Stomach (tissue), 9 donors: ENCODE measurements around the gene CLDN25. TPM values are rescaled to one million over a fixed set of nuclear protein-coding genes. Genes with fewer than 3 reads are reported as not detected.
"Not testable (repeated sequence)": the region's sequence is repeated elsewhere in the genome, so short reads cannot be mapped to it uniquely, and the experiment has no call there.

Experiments
- DNase-seq, 2 donors: peaks; one replicate each; pipeline versions ENCODE4 v3.0.0 to v3.0.0-alpha.2; 2013 to 2019
- H3K27ac ChIP-seq, 5 donors: fragments of 200-600 bp in 4 of 5; sonication (generic) in 4 of 5; one replicate each; pipeline ENCODE4 v1.5.1; 2013 to 2019; ENCODE audit warnings: mild to moderate bottlenecking in 1 of 5, moderate library complexity in 1 of 5
- H3K27me3 ChIP-seq, 3 donors: fragments of 200-600 bp; sonication (generic); one replicate each; pipeline ENCODE4 v1.5.1; 2017 to 2019; ENCODE audit warnings: mixed run types in 1 of 3
- H3K36me3 ChIP-seq, 4 donors: fragments of 200-600 bp; sonication (generic); 1 replicate in 3 of 4; 2 replicates in 1 of 4; pipeline ENCODE4 v1.5.1; 2016 to 2019
- H3K4me1 ChIP-seq, 4 donors: fragments of 200-600 bp; sonication (generic); one replicate each; pipeline ENCODE4 v1.5.1; 2016 to 2019
- H3K4me3 ChIP-seq, 4 donors: fragments of 200-600 bp; sonication (generic) in 3 of 4; one replicate each; pipeline ENCODE4 v1.5.1; 2016 to 2019; ENCODE audit warnings: mild to moderate bottlenecking in 1 of 4
- H3K9me3 ChIP-seq, 4 donors: fragments of 200-600 bp; sonication (generic); one replicate each; pipeline ENCODE4 v1.5.1; 2016 to 2019
- EP300 ChIP-seq: sonication (generic); formaldehyde crosslinking; IDR thresholded peaks from one replicate; pipeline ENCODE4 v1.6.1; 2017; ENCODE audit warnings: antibody characterized with exemption
- POLR2A ChIP-seq, 4 donors: fragments of 450-650 bp; IDR thresholded peaks; one replicate each; pipeline ENCODE4 v1.6.1; 2016; ENCODE audit warnings: antibody characterized with exemption in 4 of 4, control low read depth in 2 of 4, mild to moderate bottlenecking in 1 of 4, moderate library complexity in 1 of 4
- POLR2AphosphoS5 ChIP-seq, 3 donors: sonication (generic); formaldehyde crosslinking; IDR thresholded peaks; one replicate each; pipeline ENCODE4 v1.6.1; 2016; ENCODE audit warnings: antibody characterized with exemption in 3 of 3
- WGBS, 5 donors: extraction: QIAGEN DNeasy Blood & Tissue Kit in 3 of 5; methylation state at CpG; one replicate each; pipeline versions ENCODE4 v1.1.5 to v1.1.7; 2013 to 2018; 5-methylcytosine and 5-hydroxymethylcytosine counted together
- intact Hi-C: fragments of 100-400 bp; cut with DNase I; formaldehyde crosslinking; loops from one replicate; pipeline ENCODE4 v1.15.1; 2023; ENCODE audit warnings: low total_unique reads
- polyA plus RNA-seq, 3 donors: library from polyadenylated mRNA; stranded (reverse); fragments of 200-250 nt; gene quantifications; one replicate each; pipeline ENCODE4 v1.2.3, GENCODE V29; 2013
- total RNA-seq, 5 donors: library from RNA; depleted of rRNA; stranded (reverse); fragments of >200 nt; gene quantifications; one replicate each; pipeline versions ENCODE4 v1.1.0 to v1.2.3, GENCODE V29; 2014 to 2016
- TF ChIP-seq, protein P1 (sequence below), 7 experiments: fragments of 450-650 bp in 4 of 7; fragments of 200-600 bp in 3 of 7; sonication (generic) in 3 of 7; IDR thresholded peaks; one replicate each; pipeline ENCODE4 v1.5.1; 2016 to 2019; ENCODE audit warnings: antibody characterized with exemption in 7 of 7, control low read depth in 2 of 7, mild to moderate bottlenecking in 1 of 7
- donor health status: healthy with polysubstance abuse.
- donor health status: Bipolar disorder and iron deficiency.
- donor health status: healthy.

CLDN25 gene
- total and polyA plus RNA-seq, 8 donors, result not detected

DNA sequence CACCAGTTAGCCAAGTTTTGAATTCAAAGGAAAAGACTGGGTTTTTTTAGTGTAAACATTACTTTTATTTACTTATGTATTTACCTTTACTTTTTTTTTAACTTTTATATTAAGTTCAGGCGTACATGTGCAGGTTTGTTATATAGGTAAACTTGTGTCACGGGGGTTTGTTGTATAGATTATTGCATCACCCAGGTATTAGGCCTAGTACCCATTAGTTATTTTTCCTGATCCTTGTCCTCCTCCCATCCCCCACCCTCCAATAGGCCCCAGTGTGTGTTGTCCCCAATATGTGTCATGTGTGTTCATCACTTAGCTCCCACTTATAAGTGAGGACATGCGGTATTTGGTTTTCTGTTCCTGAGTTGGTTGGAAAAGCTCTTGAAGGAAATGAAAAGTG, 26.7 kb upstream of the CLDN25 start:
- no peak for DNase-seq
- H3K9me3 ChIP-seq, result no peaks in the 10 kb centered on the region
- WGBS, 5 donors, result 70 to 89% (median 79%) methylated on average over 3 of the region's 3 CpGs
- peaks cover 35 to 82% (median 80%) of the 10 kb centered on the region in 4 donors for H3K36me3 ChIP-seq
- TF ChIP-seq EP300, result no peak
- no peak for TF ChIP-seq POLR2A (IDR thresholded peaks at IDR 0.05)
- TF ChIP-seq POLR2AphosphoS5 (IDR thresholded peaks at IDR 0.05), result no peak
- TF ChIP-seq, protein P1, sequence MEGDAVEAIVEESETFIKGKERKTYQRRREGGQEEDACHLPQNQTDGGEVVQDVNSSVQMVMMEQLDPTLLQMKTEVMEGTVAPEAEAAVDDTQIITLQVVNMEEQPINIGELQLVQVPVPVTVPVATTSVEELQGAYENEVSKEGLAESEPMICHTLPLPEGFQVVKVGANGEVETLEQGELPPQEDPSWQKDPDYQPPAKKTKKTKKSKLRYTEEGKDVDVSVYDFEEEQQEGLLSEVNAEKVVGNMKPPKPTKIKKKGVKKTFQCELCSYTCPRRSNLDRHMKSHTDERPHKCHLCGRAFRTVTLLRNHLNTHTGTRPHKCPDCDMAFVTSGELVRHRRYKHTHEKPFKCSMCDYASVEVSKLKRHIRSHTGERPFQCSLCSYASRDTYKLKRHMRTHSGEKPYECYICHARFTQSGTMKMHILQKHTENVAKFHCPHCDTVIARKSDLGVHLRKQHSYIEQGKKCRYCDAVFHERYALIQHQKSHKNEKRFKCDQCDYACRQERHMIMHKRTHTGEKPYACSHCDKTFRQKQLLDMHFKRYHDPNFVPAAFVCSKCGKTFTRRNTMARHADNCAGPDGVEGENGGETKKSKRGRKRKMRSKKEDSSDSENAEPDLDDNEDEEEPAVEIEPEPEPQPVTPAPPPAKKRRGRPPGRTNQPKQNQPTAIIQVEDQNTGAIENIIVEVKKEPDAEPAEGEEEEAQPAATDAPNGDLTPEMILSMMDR (IDR thresholded peaks at IDR 0.05), result no peak
- H3K4me1 ChIP-seq, result no peaks in the 10 kb centered on the region
- intact Hi-C loops, result no loop called here
- no peaks in the 10 kb centered on the region for H3K27me3 ChIP-seq
- H3K27ac ChIP-seq, result no peak overlapping the region
- H3K4me3 ChIP-seq, result no peak overlapping the region

DNA sequence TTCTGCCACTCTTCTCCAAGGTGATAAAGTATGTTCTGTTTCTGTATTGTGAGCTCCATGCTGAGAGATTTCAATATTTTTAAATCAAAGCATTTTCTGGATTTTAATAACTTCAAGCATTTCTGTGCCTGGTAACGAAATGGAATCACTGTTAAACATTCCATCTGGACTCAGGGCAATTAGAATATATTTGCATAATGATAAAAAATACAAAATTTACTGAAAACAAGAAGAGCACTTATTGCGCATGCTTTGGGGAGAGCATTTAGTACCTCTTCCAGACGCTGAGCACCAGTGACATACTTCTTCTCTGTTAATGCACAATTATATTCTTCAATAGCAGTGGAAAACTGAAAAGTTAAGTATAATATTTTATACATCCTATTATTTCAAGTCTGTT, 19.4 kb upstream of the CLDN25 start:
- no peaks in the 10 kb centered on the region for H3K9me3 ChIP-seq
- DNase-seq, result no peak
- no peaks in the 10 kb centered on the region for H3K27me3 ChIP-seq
- 92 to 95% (median 93%) methylated on average over 3 of the region's 3 CpGs for WGBS, 5 donors
- intact Hi-C loops, result no loop called here
- H3K27ac ChIP-seq, result no peak overlapping the region
- peaks cover 0 to 7% (median 3%) of the 10 kb centered on the region in 4 donors for H3K4me1 ChIP-seq
- TF ChIP-seq POLR2A (IDR thresholded peaks at IDR 0.05), result no peak
- TF ChIP-seq POLR2AphosphoS5 (IDR thresholded peaks at IDR 0.05), result no peak
- no peak for TF ChIP-seq EP300
- TF ChIP-seq, protein P1 (IDR thresholded peaks at IDR 0.05), result no peak
- H3K4me3 ChIP-seq, result no peak overlapping the region
- H3K36me3 ChIP-seq, result peaks cover 35 to 87% (median 81%) of the 10 kb centered on the region in 4 donors

DNA sequence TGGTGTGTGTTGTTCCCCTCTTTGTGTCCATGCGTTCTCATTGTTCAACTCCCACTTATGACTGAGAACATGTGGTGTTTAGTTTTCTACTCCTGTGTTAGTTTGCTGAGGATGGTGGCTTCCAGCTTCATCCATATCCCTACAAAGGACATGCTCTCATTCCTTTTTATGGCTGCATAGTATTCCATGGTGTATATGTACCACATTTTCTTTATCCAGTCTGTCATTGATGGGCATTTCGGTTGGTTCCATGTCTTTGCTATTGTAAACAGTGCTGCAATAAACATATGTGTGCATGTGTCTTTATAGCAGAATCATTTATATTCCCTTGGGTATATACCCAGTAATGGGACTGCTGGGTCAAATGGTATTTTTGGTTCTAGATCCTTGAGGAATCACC, 16.6 kb upstream of the CLDN25 start:
- H3K9me3 ChIP-seq, intact Hi-C loops, H3K27me3 ChIP-seq, H3K4me3 ChIP-seq, H3K27ac ChIP-seq, DNase-seq: not testable (repeated sequence)
- H3K4me1 ChIP-seq, result peaks cover 0 to 12% (median 6%) of the 10 kb centered on the region in 4 donors
- peaks cover 21 to 83% (median 79%) of the 10 kb centered on the region in 4 donors for H3K36me3 ChIP-seq
- 97 to 100% (median 98%) methylated on average over 2 of the region's 2 CpGs for WGBS, 5 donors

DNA sequence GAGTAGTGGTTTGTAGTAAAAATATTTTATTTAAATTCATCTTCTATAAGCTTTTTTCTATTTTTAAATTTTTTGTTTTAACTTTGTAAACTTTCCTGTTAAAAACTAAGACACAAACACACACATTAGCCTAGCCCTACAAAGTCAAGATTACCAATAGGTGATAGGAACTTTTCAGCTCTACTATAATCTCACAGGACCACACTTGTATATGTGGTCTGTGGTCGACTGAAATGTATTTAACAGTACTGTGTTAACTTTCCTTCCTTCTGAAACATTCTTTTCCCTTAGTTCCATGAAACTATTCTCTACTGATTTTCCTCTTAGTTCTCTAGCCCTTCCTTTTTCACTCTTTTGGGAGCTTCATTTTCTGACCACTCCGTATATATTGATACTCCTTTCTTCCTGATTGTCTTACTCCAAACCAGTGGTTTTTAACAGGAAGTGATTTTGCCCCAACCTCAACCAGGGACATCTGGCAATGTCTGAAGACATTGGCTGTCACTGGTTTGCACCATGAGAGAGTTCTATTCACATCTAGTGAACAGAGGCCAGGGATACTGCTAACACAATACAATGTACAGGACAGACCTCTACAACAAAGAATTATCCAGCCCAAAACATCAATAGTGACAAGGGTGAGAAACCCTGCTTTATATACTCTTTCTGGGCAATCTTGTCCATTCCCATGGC, 14.9 kb upstream of the CLDN25 start:
- WGBS, 5 donors, result 78 to 91% (median 87%) methylated on average over 2 of the region's 2 CpGs
- intact Hi-C loops, result no loop called here

More for the DNA sequence above, 14.9 kb upstream of the CLDN25 start:
- Histone ChIP-seq H3K36me3 (peaks cover 5 to 80% (median 76%) of the 10 kb centered on the region in 4 donors), H3K4me1 (peaks cover 0 to 16% (median 6%) of the 10 kb centered on the region in 4 donors), H3K27me3 (no peaks in the 10 kb centered on the region), H3K9me3 (no peaks in the 10 kb centered on the region), H3K27ac (no peak overlapping the region), H3K4me3 (no peak overlapping the region)
- TF ChIP-seq EP300 (no peak), POLR2A (IDR thresholded peaks at IDR 0.05) (no peak), POLR2AphosphoS5 (IDR thresholded peaks at IDR 0.05) (no peak)
- TF ChIP-seq, protein P1 (IDR thresholded peaks at IDR 0.05), result no peak
- DNase-seq, result no peak
